SK-N-SH (cell line): ENCODE measurements around the gene AGFG1. TPM values are rescaled to one million over a fixed set of nuclear protein-coding genes. Genes with fewer than 3 reads are reported as not detected.

ENCODE experiments used
- CTCF ChIA-PET: fragments of 300-600, 350-600 bp; formaldehyde crosslinking; extraction: SDS; loops from one replicate; lab custom pipeline; 2021; lab: Yijun Ruan, JAX
- POLR2A ChIA-PET: fragments of 350-600 bp; sonication (Branson Sonifier 250); formaldehyde crosslinking; extraction: SDS; loops from one replicate; lab custom pipeline; 2020; ENCODE audit warnings: antibody characterized with exemption, inconsistent platforms; lab: Yijun Ruan, JAX
- DNase-seq: peaks from one replicate; pipeline ENCODE4 v3.0.0; 2012
- H2AFZ ChIP-seq: fragments of 200-600 bp; sonication (generic); 2 replicates; pipeline ENCODE4 v1.8.1; 2016; ENCODE audit warnings: antibody characterized with exemption, mild to moderate bottlenecking, low read depth
- H3F3A ChIP-seq: fragments of 200-600 bp; sonication (generic); replicated peaks from 2 replicates; pipeline ENCODE3; 2016; ENCODE audit warnings: antibody characterized with exemption, mild to moderate bottlenecking; ENCODE audit not compliant: insufficient read depth
- H3K27ac ChIP-seq, 2 experiments: fragments of 200-500 bp in 1 of 2; fragments of 200-600 bp in 1 of 2; sonication (Bioruptor generic) in 1 of 2; sonication (generic), shearing (Covaris generic) in 1 of 2; 2 replicates each; pipeline versions ENCODE4 v1.5.1 to v1.6.1; 2014 to 2016; ENCODE audit warnings: low read depth in 2 of 2, inconsistent platforms in 1 of 2, low read length in 1 of 2, mild to moderate bottlenecking in 1 of 2, mixed read lengths in 1 of 2
- H3K27me3 ChIP-seq: fragments of 200-600 bp; sonication (generic), shearing (Covaris generic); 2 replicates; pipeline ENCODE4 v1.6.1; 2016; ENCODE audit warnings: mixed run types; ENCODE audit not compliant: insufficient read depth
- H3K36me3 ChIP-seq, 2 experiments: fragments of 200-500 bp in 1 of 2; fragments of 200-600 bp in 1 of 2; sonication (Bioruptor generic) in 1 of 2; sonication (generic) in 1 of 2; replicated peaks in 1 of 2; 2 replicates each; pipeline versions ENCODE3 to v1.5.1; 2014 to 2016; ENCODE audit warnings: low read length in 1 of 2, mild to moderate bottlenecking in 1 of 2; ENCODE audit not compliant: insufficient read depth in 2 of 2, control insufficient read depth in 1 of 2
- H3K4me1 ChIP-seq, 2 experiments: fragments of 200-500 bp in 1 of 2; fragments of 200-600 bp in 1 of 2; sonication (Bioruptor generic) in 1 of 2; sonication (generic), shearing (Covaris generic) in 1 of 2; 2 replicates each; pipeline versions ENCODE4 v1.5.1 to v1.6.1; 2014 to 2016; ENCODE audit warnings: low read depth in 1 of 2, low read length in 1 of 2, mixed run types in 1 of 2; ENCODE audit not compliant: insufficient read depth in 2 of 2, control insufficient read depth in 1 of 2
- H3K4me2 ChIP-seq: fragments of 200-600 bp; sonication (generic), shearing (Covaris generic); 2 replicates; pipeline ENCODE4 v1.6.1; 2017; ENCODE audit warnings: mixed run types
- H3K4me3 ChIP-seq, 2 experiments: fragments of 200-500 bp in 1 of 2; fragments of 200-600 bp in 1 of 2; sonication (Bioruptor generic) in 1 of 2; sonication (generic), shearing (Covaris generic) in 1 of 2; 2 replicates each; pipeline versions ENCODE4 v1.5.1 to v1.8.1; 2014 to 2016; ENCODE audit warnings: low read depth in 2 of 2, inconsistent platforms in 1 of 2, low read length in 1 of 2, mild to moderate bottlenecking in 1 of 2, mixed read lengths in 1 of 2, moderate library complexity in 1 of 2
- H3K79me2 ChIP-seq: fragments of 200-600 bp; sonication (generic); 2 replicates; pipeline ENCODE4 v1.8.1; 2017; ENCODE audit warnings: mild to moderate bottlenecking; ENCODE audit not compliant: insufficient read depth
- H3K9ac ChIP-seq: fragments of 200-600 bp; sonication (generic); 2 replicates; pipeline ENCODE4 v1.6.1; 2017; ENCODE audit warnings: mixed run types
- H3K9me2 ChIP-seq: fragments of 200-600 bp; sonication (generic); 2 replicates; pipeline ENCODE4 v1.6.1; 2017; ENCODE audit warnings: mixed run types
- H3K9me3 ChIP-seq: fragments of 200-600 bp; sonication (generic); 2 replicates; pipeline ENCODE4 v1.6.1; 2017; ENCODE audit warnings: mixed run types, mild to moderate bottlenecking, moderate library complexity
- H4K20me1 ChIP-seq: fragments of 200-600 bp; sonication (generic); 2 replicates; pipeline ENCODE4 v1.6.1; 2017; ENCODE audit warnings: mild to moderate bottlenecking, mixed run types; ENCODE audit not compliant: insufficient read depth
- CHD2 ChIP-seq: fragments of 150-350 bp; IDR thresholded peaks from 2 replicates; pipeline ENCODE4 v1.6.1; 2018; ENCODE audit warnings: low read length; ENCODE audit not compliant: partially characterized antibody
- ELF1 ChIP-seq: IDR thresholded peaks from 2 replicates; pipeline ENCODE4 v1.4.0; 2012
- EP300 ChIP-seq, 2 experiments: IDR thresholded peaks; 2 replicates each; pipeline versions ENCODE4 v1.4.0 to v1.6.1; 2012; ENCODE audit warnings: borderline replicate concordance in 1 of 2, low read depth in 1 of 2, low read length in 1 of 2
- EZH2phosphoT487 ChIP-seq: fragments of 200-600 bp; sonication (generic); IDR thresholded peaks from 2 replicates; pipeline ENCODE4 v1.6.1; 2017; ENCODE audit warnings: low read depth, mixed run types, mild to moderate bottlenecking, antibody characterized with exemption, moderate library complexity, borderline replicate concordance
- FOSL2 ChIP-seq: IDR thresholded peaks from 2 replicates; pipeline ENCODE4 v1.4.0; 2012; ENCODE audit warnings: low read depth, mild to moderate bottlenecking, moderate library complexity, borderline replicate concordance
- FOXM1 ChIP-seq: IDR thresholded peaks from 2 replicates; pipeline ENCODE4 v1.4.0; 2012; ENCODE audit warnings: low read depth, mild to moderate bottlenecking
- GATA2 ChIP-seq: sonication (generic); formaldehyde crosslinking; IDR thresholded peaks from 2 replicates; pipeline ENCODE4 v1.5.0; 2020; ENCODE audit warnings: mild to moderate bottlenecking, missing genetic modification reagents
- JUND ChIP-seq: IDR thresholded peaks from 2 replicates; pipeline ENCODE4 v1.4.0; 2012
- MEF2A ChIP-seq: IDR thresholded peaks from 2 replicates; pipeline ENCODE4 v1.4.0; 2012; ENCODE audit warnings: low read depth, borderline replicate concordance
- NFIC ChIP-seq: IDR thresholded peaks from 2 replicates; pipeline ENCODE4 v1.4.0; 2012; ENCODE audit warnings: borderline replicate concordance
- NRF1 ChIP-seq: IDR thresholded peaks from 2 replicates; pipeline ENCODE4 v1.6.1; 2012; ENCODE audit warnings: low read depth, mild to moderate bottlenecking, low read length
- POLR2AphosphoS5 ChIP-seq: IDR thresholded peaks from 2 replicates; pipeline ENCODE4 v1.6.1; 2012; ENCODE audit warnings: low read depth, low read length
- RAD21 ChIP-seq: IDR thresholded peaks from 2 replicates; pipeline ENCODE4 v1.6.1; 2012; ENCODE audit warnings: mild to moderate bottlenecking, low read length
- RCOR1 ChIP-seq: fragments of 150-350 bp; IDR thresholded peaks from 2 replicates; pipeline ENCODE4 v1.6.1; 2017; ENCODE audit warnings: antibody characterized with exemption, low read length
- TEAD4 ChIP-seq: IDR thresholded peaks from 2 replicates; pipeline ENCODE4 v1.4.0; 2012; ENCODE audit warnings: mild to moderate bottlenecking, borderline replicate concordance; ENCODE audit not compliant: insufficient read depth
- USF1 ChIP-seq: IDR thresholded peaks from 2 replicates; pipeline ENCODE4 v1.4.0; 2012; ENCODE audit warnings: low read depth, borderline replicate concordance
- ZBTB33 ChIP-seq: IDR thresholded peaks from 2 replicates; pipeline ENCODE4 v1.4.0; 2012; ENCODE audit warnings: low read depth, borderline replicate concordance
- WGBS: methylation state at CpG from one replicate; pipeline ENCODE4 v1.1.6; 2017; ENCODE audit warnings: low lambda C conversion rate; 5-methylcytosine and 5-hydroxymethylcytosine counted together
- polyA plus RNA-seq, 3 experiments: library from polyadenylated mRNA; depleted of rRNA; stranded (reverse); fragments of >200 nt; gene quantifications; 2 replicates each; pipeline ENCODE4 v1.2.3, GENCODE V29; 2012
- TF ChIP-seq, protein P1 (sequence below): fragments of 150-350 bp; IDR thresholded peaks from 2 replicates; pipeline ENCODE4 v1.6.1; 2016; ENCODE audit warnings: mild to moderate bottlenecking, low read depth, low read length
- TF ChIP-seq, protein P2 (sequence below): IDR thresholded peaks from 2 replicates; pipeline ENCODE4 v1.6.1; 2012; ENCODE audit warnings: mild to moderate bottlenecking, low read depth, low read length, moderate library complexity
- TF ChIP-seq, protein P3 (sequence below): IDR thresholded peaks from 2 replicates; pipeline ENCODE4 v1.4.0; 2012; ENCODE audit warnings: low read depth

AGFG1 gene
- polyA plus RNA-seq, 1 of the 3 experiments (the other 2 are of a cell fraction): 42.3 TPM

DNA sequence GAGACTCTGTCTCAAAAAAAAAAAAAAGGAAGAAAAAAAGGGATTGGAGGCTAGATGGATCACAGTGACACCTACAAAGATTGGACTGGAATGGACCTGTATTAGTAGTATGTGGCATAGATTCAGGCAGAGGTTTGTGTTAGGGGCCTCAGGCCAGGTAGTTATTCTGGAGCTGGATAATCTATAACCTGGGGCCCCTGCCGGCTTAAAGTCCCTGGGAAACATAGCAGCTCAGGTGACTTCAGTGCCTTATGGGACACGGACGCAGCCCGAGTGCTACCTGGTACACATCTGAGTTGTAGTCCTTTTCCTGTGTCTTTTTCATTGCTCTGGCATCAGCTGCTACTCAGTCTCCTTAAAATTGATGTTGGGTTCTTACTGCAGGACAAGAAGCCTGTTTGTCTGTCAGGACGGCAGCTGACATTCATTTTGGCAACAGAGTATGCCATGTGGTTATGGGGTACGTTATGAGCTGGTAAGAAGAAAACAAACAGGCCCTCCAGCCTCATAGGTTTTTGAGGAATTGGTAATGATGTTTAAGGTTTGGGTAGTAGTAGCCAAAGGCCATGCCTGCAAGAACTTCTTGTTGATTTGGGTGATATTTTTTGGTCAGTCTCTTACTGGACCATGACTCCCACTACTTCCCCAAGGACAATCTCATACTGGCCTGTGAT, 27.8 kb downstream of the AGFG1 start:
- DNase-seq: no peak
- Histone ChIP-seq H3K4me3 (no peak overlapping the region), H3K36me3 (peaks cover 0 to 35% of the 10 kb centered on the region in 2 experiments), H3K4me1 (peaks cover 3 to 17% of the 10 kb centered on the region in 2 experiments), H3K9ac (no peak overlapping the region), H4K20me1 (peaks cover 67% of the 10 kb centered on the region), H2AFZ (no peak overlapping the region), H3K4me2 (no peak overlapping the region), H3K9me2 (no peaks in the 10 kb centered on the region), H3K9me3 (no peaks in the 10 kb centered on the region), H3K79me2 (peaks cover 97% of the 10 kb centered on the region), H3K27ac (no peak overlapping the region), H3F3A (peaks cover 27% of the 10 kb centered on the region), H3K27me3 (no peaks in the 10 kb centered on the region)
- TF ChIP-seq FOSL2: no peak
- CTCF ChIA-PET: interaction anchor here (1.1 to 1.6 kb wide), 3 partner anchors 12 kb away, joined by 3 to 4 read pairs (median 3); no protein-coding TSS in a partner anchor
- 97% methylated on average over 6 of the region's 6 CpGs for WGBS
- POLR2A ChIA-PET: no interaction called here

GRCh38 chr2:227500301-227500630, 28.3 kb downstream of the AGFG1 start:
- Histone ChIP-seq H4K20me1 (peaks cover 70% of the 10 kb centered on the region), H3K27me3 (no peaks in the 10 kb centered on the region), H3K27ac (no peak overlapping the region), H3F3A (peaks cover 27% of the 10 kb centered on the region), H3K36me3 (peaks cover 0 to 30% of the 10 kb centered on the region in 2 experiments), H3K4me3 (no peak overlapping the region), H3K9me2 (no peaks in the 10 kb centered on the region), H2AFZ (no peak overlapping the region), H3K9me3 (no peaks in the 10 kb centered on the region), H3K4me2 (no peak overlapping the region), H3K79me2 (peaks cover 97% of the 10 kb centered on the region), H3K9ac (no peak overlapping the region), H3K4me1 (peaks cover 3 to 17% of the 10 kb centered on the region in 2 experiments)
- CTCF ChIA-PET: interaction anchor here (1.1 kb wide), 2 partner anchors 12 kb away, joined by 3 read pairs; no protein-coding TSS in a partner anchor
- WGBS: 95% methylated on average over 1 of the region's 1 CpG
- DNase-seq: no peak
- POLR2A ChIA-PET: no interaction called here
- TF ChIP-seq MEF2A: no peak
- TF ChIP-seq TEAD4: no peak
- no peak for TF ChIP-seq RCOR1
- TF ChIP-seq RAD21: no peak
- TF ChIP-seq, protein P1, sequence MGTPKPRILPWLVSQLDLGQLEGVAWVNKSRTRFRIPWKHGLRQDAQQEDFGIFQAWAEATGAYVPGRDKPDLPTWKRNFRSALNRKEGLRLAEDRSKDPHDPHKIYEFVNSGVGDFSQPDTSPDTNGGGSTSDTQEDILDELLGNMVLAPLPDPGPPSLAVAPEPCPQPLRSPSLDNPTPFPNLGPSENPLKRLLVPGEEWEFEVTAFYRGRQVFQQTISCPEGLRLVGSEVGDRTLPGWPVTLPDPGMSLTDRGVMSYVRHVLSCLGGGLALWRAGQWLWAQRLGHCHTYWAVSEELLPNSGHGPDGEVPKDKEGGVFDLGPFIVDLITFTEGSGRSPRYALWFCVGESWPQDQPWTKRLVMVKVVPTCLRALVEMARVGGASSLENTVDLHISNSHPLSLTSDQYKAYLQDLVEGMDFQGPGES: no peak
- TF ChIP-seq EP300 (IDR thresholded peaks at IDR 0.05; ENCODE audit: borderline replicate concordance in 1 of 2, low read depth in 1 of 2, low read length in 1 of 2): no peak
- no peak for TF ChIP-seq FOSL2
- TF ChIP-seq, protein P2, sequence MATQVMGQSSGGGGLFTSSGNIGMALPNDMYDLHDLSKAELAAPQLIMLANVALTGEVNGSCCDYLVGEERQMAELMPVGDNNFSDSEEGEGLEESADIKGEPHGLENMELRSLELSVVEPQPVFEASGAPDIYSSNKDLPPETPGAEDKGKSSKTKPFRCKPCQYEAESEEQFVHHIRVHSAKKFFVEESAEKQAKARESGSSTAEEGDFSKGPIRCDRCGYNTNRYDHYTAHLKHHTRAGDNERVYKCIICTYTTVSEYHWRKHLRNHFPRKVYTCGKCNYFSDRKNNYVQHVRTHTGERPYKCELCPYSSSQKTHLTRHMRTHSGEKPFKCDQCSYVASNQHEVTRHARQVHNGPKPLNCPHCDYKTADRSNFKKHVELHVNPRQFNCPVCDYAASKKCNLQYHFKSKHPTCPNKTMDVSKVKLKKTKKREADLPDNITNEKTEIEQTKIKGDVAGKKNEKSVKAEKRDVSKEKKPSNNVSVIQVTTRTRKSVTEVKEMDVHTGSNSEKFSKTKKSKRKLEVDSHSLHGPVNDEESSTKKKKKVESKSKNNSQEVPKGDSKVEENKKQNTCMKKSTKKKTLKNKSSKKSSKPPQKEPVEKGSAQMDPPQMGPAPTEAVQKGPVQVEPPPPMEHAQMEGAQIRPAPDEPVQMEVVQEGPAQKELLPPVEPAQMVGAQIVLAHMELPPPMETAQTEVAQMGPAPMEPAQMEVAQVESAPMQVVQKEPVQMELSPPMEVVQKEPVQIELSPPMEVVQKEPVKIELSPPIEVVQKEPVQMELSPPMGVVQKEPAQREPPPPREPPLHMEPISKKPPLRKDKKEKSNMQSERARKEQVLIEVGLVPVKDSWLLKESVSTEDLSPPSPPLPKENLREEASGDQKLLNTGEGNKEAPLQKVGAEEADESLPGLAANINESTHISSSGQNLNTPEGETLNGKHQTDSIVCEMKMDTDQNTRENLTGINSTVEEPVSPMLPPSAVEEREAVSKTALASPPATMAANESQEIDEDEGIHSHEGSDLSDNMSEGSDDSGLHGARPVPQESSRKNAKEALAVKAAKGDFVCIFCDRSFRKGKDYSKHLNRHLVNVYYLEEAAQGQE: no peak
- no peak for TF ChIP-seq NFIC
- no peak for TF ChIP-seq EZH2phosphoT487
- no peak for TF ChIP-seq NRF1
- no peak for TF ChIP-seq ELF1
- no peak for TF ChIP-seq POLR2AphosphoS5
- no peak for TF ChIP-seq USF1
- TF ChIP-seq CHD2: no peak
- TF ChIP-seq ZBTB33: no peak
- TF ChIP-seq, protein P3, sequence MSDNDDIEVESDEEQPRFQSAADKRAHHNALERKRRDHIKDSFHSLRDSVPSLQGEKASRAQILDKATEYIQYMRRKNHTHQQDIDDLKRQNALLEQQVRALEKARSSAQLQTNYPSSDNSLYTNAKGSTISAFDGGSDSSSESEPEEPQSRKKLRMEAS: no peak
- no peak for TF ChIP-seq GATA2 (CRISPR knock-in tag)
- no peak for TF ChIP-seq JUND
- TF ChIP-seq FOXM1: no peak
